H1 (cell line): ENCODE measurements around the gene VWF. TPM values are rescaled to one million over a fixed set of nuclear protein-coding genes. Genes with fewer than 3 reads are reported as not detected.

Experiments
- CTCF ChIA-PET: fragments of 300-600 bp; sonication (Branson Sonifier 250); formaldehyde crosslinking; loops from one replicate; lab custom pipeline; 2021; ENCODE audit not compliant: partially characterized antibody; lab: Charles Lee
- POLR2A ChIA-PET: fragments of 300-600 bp; sonication (Branson Sonifier 250); formaldehyde crosslinking; loops from one replicate; lab custom pipeline; 2021; ENCODE audit warnings: inconsistent platforms; ENCODE audit not compliant: partially characterized antibody; lab: Charles Lee
- DNase-seq, 2 experiments: peaks; one replicate each; pipeline versions ENCODE4 v3.0.0 to v3.0.0-alpha.2; 2010 to 2022; ENCODE audit warnings: low spot score in 2 of 2, low read depth in 1 of 2, mixed read lengths in 1 of 2
- FAIRE-seq: peaks from 2 replicates; lab custom pipeline; 2011; peaks lifted over from hg19 to GRCh38; lab: Jason Lieb, UNC
- H2AFZ ChIP-seq: 2 replicates; pipeline ENCODE4 v1.8.1; 2012; ENCODE audit warnings: low read length, inconsistent platforms
- H2AK5ac ChIP-seq: 2 replicates; pipeline ENCODE4 v1.6.1; 2013; ENCODE audit warnings: low read depth, low read length
- H2BK120ac ChIP-seq: replicated peaks from 2 replicates; pipeline ENCODE3; 2013; ENCODE audit warnings: low read depth, low read length, inconsistent platforms
- H2BK12ac ChIP-seq: 2 replicates; pipeline ENCODE4 v1.6.1; 2013; ENCODE audit warnings: low read depth, low read length
- H2BK15ac ChIP-seq: 2 replicates; pipeline ENCODE4 v1.6.1; 2013; ENCODE audit warnings: low read length
- H2BK20ac ChIP-seq: 2 replicates; pipeline ENCODE4 v1.6.1; 2013; ENCODE audit warnings: low read length
- H2BK5ac ChIP-seq: 2 replicates; pipeline ENCODE4 v1.6.1; 2013; ENCODE audit warnings: low read depth, low read length
- H3K14ac ChIP-seq: 2 replicates; pipeline ENCODE4 v1.6.1; 2013; ENCODE audit warnings: inconsistent platforms; ENCODE audit not compliant: insufficient read length
- H3K18ac ChIP-seq: 2 replicates; pipeline ENCODE4 v1.6.1; 2013; ENCODE audit warnings: low read length; ENCODE audit errors: extremely low read depth
- H3K23ac ChIP-seq: 2 replicates; pipeline ENCODE4 v1.6.1; 2013; ENCODE audit warnings: inconsistent platforms; ENCODE audit not compliant: insufficient read length
- H3K23me2 ChIP-seq: 2 replicates; pipeline ENCODE4 v1.6.1; 2013; ENCODE audit warnings: low read depth, low read length
- H3K27ac ChIP-seq: 2 replicates; pipeline ENCODE4 v1.6.1; 2011; ENCODE audit warnings: low read depth, low read length, inconsistent platforms
- H3K27me3 ChIP-seq, 4 experiments: replicated peaks in 1 of 4; 1 replicate in 1 of 4; 2 replicates in 3 of 4; pipeline versions ENCODE4 v1.6.1 to v1.8.1; 2011 to 2013; ENCODE audit warnings: low read length in 3 of 4, mild to moderate bottlenecking in 3 of 4, inconsistent platforms in 2 of 4, mixed read lengths in 2 of 4, moderate library complexity in 1 of 4; ENCODE audit not compliant: control insufficient read depth in 3 of 4, insufficient read depth in 3 of 4; ENCODE audit errors: extremely low read depth in 1 of 4
- H3K36me3 ChIP-seq, 4 experiments: 2 replicates each; pipeline versions ENCODE4 v1.6.1 to v1.8.1; 2011 to 2013; ENCODE audit warnings: mild to moderate bottlenecking in 4 of 4, low read length in 3 of 4, moderate library complexity in 2 of 4, control low read depth in 1 of 4, inconsistent platforms in 1 of 4; ENCODE audit not compliant: insufficient read depth in 4 of 4, control insufficient read depth in 2 of 4
- H3K4ac ChIP-seq: replicated peaks from 2 replicates; pipeline ENCODE3; 2013; ENCODE audit warnings: low read length, low read depth, mixed read lengths, inconsistent platforms; ENCODE audit not compliant: insufficient read length
- H3K4me1 ChIP-seq, 4 experiments: replicated peaks in 1 of 4; 1 replicate in 1 of 4; 2 replicates in 3 of 4; pipeline versions ENCODE4 v1.6.1 to v1.8.1; 2011 to 2013; ENCODE audit warnings: low read length in 3 of 4, inconsistent platforms in 2 of 4, mixed read lengths in 1 of 4; ENCODE audit not compliant: insufficient read depth in 4 of 4, control insufficient read depth in 3 of 4
- H3K4me2 ChIP-seq, 2 experiments: 2 replicates each; pipeline versions ENCODE4 v1.6.1 to v1.8.1; 2011 to 2013; ENCODE audit warnings: low read depth in 2 of 2, low read length in 2 of 2, control low read depth in 1 of 2, inconsistent platforms in 1 of 2, mild to moderate bottlenecking in 1 of 2; ENCODE audit not compliant: insufficient read depth in 1 of 2
- H3K4me3 ChIP-seq, 4 experiments: fragments of 200-600, 300-600 bp in 1 of 4; sonication (generic), shearing (Covaris generic), sonication (Bioruptor Twin) in 1 of 4; 2 replicates each; pipeline versions ENCODE4 v1.5.1 to v1.8.1; 2011 to 2016; ENCODE audit warnings: low read length in 4 of 4, low read depth in 3 of 4, control low read depth in 2 of 4, inconsistent platforms in 2 of 4, mild to moderate bottlenecking in 2 of 4, mixed read lengths in 1 of 4, moderate library complexity in 1 of 4; ENCODE audit not compliant: insufficient read depth in 2 of 4; ENCODE audit errors: extremely low read depth in 1 of 4
- H3K56ac ChIP-seq: replicated peaks from 2 replicates; pipeline ENCODE3; 2013; ENCODE audit warnings: low read depth, mild to moderate bottlenecking, mixed read lengths, low read length, inconsistent platforms; ENCODE audit not compliant: insufficient read length
- H3K79me1 ChIP-seq: 2 replicates; pipeline ENCODE4 v1.6.1; 2013; ENCODE audit warnings: low read depth, low read length, control low read depth
- H3K79me2 ChIP-seq, 2 experiments: 2 replicates each; pipeline versions ENCODE4 v1.6.1 to v1.8.1; 2012 to 2013; ENCODE audit warnings: low read length in 2 of 2, mild to moderate bottlenecking in 2 of 2, inconsistent platforms in 1 of 2; ENCODE audit not compliant: insufficient read depth in 2 of 2, control insufficient read depth in 1 of 2
- H3K9ac ChIP-seq, 4 experiments: replicated peaks in 1 of 4; 1 replicate in 1 of 4; 2 replicates in 3 of 4; pipeline versions ENCODE4 v1.6.1 to v1.8.1; 2011 to 2013; ENCODE audit warnings: low read depth in 3 of 4, low read length in 3 of 4, control low read depth in 2 of 4, mild to moderate bottlenecking in 2 of 4, moderate library complexity in 2 of 4, inconsistent platforms in 1 of 4; ENCODE audit errors: extremely low read depth in 1 of 4
- H3K9me3 ChIP-seq, 2 experiments: 2 replicates each; pipeline versions ENCODE4 v1.6.1 to v1.8.1; 2012 to 2013; ENCODE audit warnings: mild to moderate bottlenecking in 2 of 2, moderate library complexity in 2 of 2, control low read depth in 1 of 2, inconsistent platforms in 1 of 2, low read depth in 1 of 2, low read length in 1 of 2, mixed read lengths in 1 of 2; ENCODE audit not compliant: insufficient read depth in 2 of 2
- H4K20me1 ChIP-seq, 2 experiments: replicated peaks in 1 of 2; 2 replicates each; pipeline versions ENCODE3 to v1.8.1; 2011 to 2013; ENCODE audit warnings: inconsistent platforms in 2 of 2, low read length in 2 of 2, mild to moderate bottlenecking in 1 of 2; ENCODE audit not compliant: insufficient read depth in 2 of 2, control insufficient read depth in 1 of 2
- H4K5ac ChIP-seq: 2 replicates; pipeline ENCODE4 v1.6.1; 2013; ENCODE audit warnings: low read length, low read depth, mixed read lengths, inconsistent platforms; ENCODE audit not compliant: insufficient read length
- H4K8ac ChIP-seq: 2 replicates; pipeline ENCODE4 v1.8.0; 2013; ENCODE audit warnings: mild to moderate bottlenecking, moderate library complexity, low read length, inconsistent platforms; ENCODE audit not compliant: insufficient read depth; ENCODE audit errors: extremely low read depth
- H4K91ac ChIP-seq: replicated peaks from 2 replicates; pipeline ENCODE3; 2013; ENCODE audit warnings: low read length, mixed read lengths, inconsistent platforms; ENCODE audit not compliant: insufficient read length
- CBX5 ChIP-seq: fragments of 300-800, 300-1000 bp; sonication (generic); IDR thresholded peaks from 2 replicates; pipeline ENCODE4 v1.7.1; 2016; ENCODE audit warnings: antibody characterized with exemption, low read length, low read depth
- CHD2 ChIP-seq: IDR thresholded peaks from 2 replicates; pipeline ENCODE4 v1.6.1; 2012; ENCODE audit warnings: low read length, improper control_type of control experiment
- CTBP2 ChIP-seq: IDR thresholded peaks from 2 replicates; pipeline ENCODE4 v1.7.0; 2011; ENCODE audit warnings: borderline replicate concordance, mild to moderate bottlenecking, moderate library complexity, mixed read lengths, low read length; ENCODE audit not compliant: insufficient read depth, insufficient read length
- EZH2 ChIP-seq: fragments of 200-600 bp; sonication (generic); IDR thresholded peaks from 2 replicates; pipeline ENCODE4 v1.7.1; 2012; ENCODE audit warnings: low read depth, mild to moderate bottlenecking, moderate library complexity, low read length, inconsistent platforms; ENCODE audit not compliant: severe bottlenecking
- FOSL1 ChIP-seq: IDR thresholded peaks from 2 replicates; pipeline ENCODE4 v1.6.1; 2011; ENCODE audit warnings: mild to moderate bottlenecking, low read depth, low read length, moderate library complexity; ENCODE audit not compliant: insufficient read depth
- GABPA ChIP-seq: IDR thresholded peaks from 2 replicates; pipeline ENCODE4 v1.6.1; 2011; ENCODE audit warnings: mild to moderate bottlenecking, low read length, moderate library complexity, borderline replicate concordance; ENCODE audit not compliant: insufficient read depth
- HDAC2 ChIP-seq, 2 experiments: fragments of 300-600 bp in 1 of 2; sonication (generic) in 1 of 2; IDR thresholded peaks; 2 replicates each; pipeline ENCODE4 v1.6.1; 2011 to 2012; ENCODE audit warnings: low read depth in 2 of 2, low read length in 2 of 2, mild to moderate bottlenecking in 2 of 2, moderate library complexity in 2 of 2, borderline replicate concordance in 1 of 2, inconsistent platforms in 1 of 2
- JUND ChIP-seq: IDR thresholded peaks from 2 replicates; pipeline ENCODE4 v1.6.1; 2011; ENCODE audit warnings: mild to moderate bottlenecking, improper control_type of control experiment, low read length
- POLR2A ChIP-seq, 2 experiments: IDR thresholded peaks; 1 replicate in 1 of 2; 2 replicates in 1 of 2; pipeline ENCODE4 v1.6.1; 2011; ENCODE audit warnings: low read depth in 2 of 2, low read length in 2 of 2, mild to moderate bottlenecking in 2 of 2; ENCODE audit errors: control extremely low read depth in 1 of 2
- RAD21 ChIP-seq, 2 experiments: IDR thresholded peaks in 1 of 2; conservative IDR thresholded peaks in 1 of 2; 2 replicates each; pipeline ENCODE4 v1.6.1; 2011; ENCODE audit warnings: low read depth in 2 of 2, low read length in 2 of 2, improper control_type of control experiment in 1 of 2, inconsistent platforms in 1 of 2, mild to moderate bottlenecking in 1 of 2, moderate library complexity in 1 of 2
- RXRA ChIP-seq: IDR thresholded peaks from 2 replicates; pipeline ENCODE4 v1.6.1; 2011; ENCODE audit warnings: low read depth, mild to moderate bottlenecking, low read length, moderate library complexity; ENCODE audit not compliant: insufficient read depth
- SP2 ChIP-seq: IDR thresholded peaks from 2 replicates; pipeline ENCODE4 v1.6.1; 2012; ENCODE audit warnings: mild to moderate bottlenecking, low read length, inconsistent platforms
- SRF ChIP-seq: IDR thresholded peaks from 2 replicates; pipeline ENCODE4 v1.6.1; 2011; ENCODE audit warnings: mild to moderate bottlenecking, low read depth, low read length, moderate library complexity
- ZNF274 ChIP-seq: IDR thresholded peaks from 2 replicates; pipeline ENCODE4 v1.7.0; 2012; ENCODE audit warnings: low read length, borderline replicate concordance; ENCODE audit errors: extremely low read depth
- WGBS, 2 experiments: shearing (Covaris generic) in 1 of 2; methylation state at CpG; one replicate each; pipeline versions ENCODE4 v1.1.6 to v1.1.7; 2013 to 2015; ENCODE audit warnings: low lambda C conversion rate in 2 of 2, mixed read lengths in 2 of 2, inconsistent platforms in 1 of 2, low coverage in 1 of 2, missing lambda C conversion rate in 1 of 2; ENCODE audit not compliant: insufficient replicate concordance in 2 of 2, insufficient coverage in 1 of 2, insufficient read length in 1 of 2; ENCODE audit errors: extremely low coverage in 1 of 2, missing lambda C conversion rate in 1 of 2; 5-methylcytosine and 5-hydroxymethylcytosine counted together
- polyA plus RNA-seq, 7 experiments: library from polyadenylated mRNA; depleted of rRNA in 3 of 7; stranded (reverse) in 5 of 7; unstranded in 2 of 7; fragments of >200 nt in 5 of 7; fragments of 200-250 nt in 2 of 7; gene quantifications; 1 replicate in 5 of 7; 2 replicates in 1 of 7; 4 replicates in 1 of 7; pipeline versions ENCODE4 v1.2.1 to v1.2.3, GENCODE V29; 2011 to 2013; ENCODE audit warnings: missing spikeins in 2 of 7, mixed read lengths in 2 of 7
- total RNA-seq: library from RNA; stranded (reverse); fragmentation: NEBNext Ultra II Directional; extraction: Animal tissue kit (Norgen Biotek cat#: 25700); gene quantifications from 2 replicates; pipeline ENCODE4 v1.2.1, GENCODE V29; 2021

Gene VWF
- total and polyA plus RNA-seq, 2 of the 8 experiments (the other 6 are each of a cell fraction or from before 2014, with no cell fraction given) = 0.39 to 0.60 TPM

DNA sequence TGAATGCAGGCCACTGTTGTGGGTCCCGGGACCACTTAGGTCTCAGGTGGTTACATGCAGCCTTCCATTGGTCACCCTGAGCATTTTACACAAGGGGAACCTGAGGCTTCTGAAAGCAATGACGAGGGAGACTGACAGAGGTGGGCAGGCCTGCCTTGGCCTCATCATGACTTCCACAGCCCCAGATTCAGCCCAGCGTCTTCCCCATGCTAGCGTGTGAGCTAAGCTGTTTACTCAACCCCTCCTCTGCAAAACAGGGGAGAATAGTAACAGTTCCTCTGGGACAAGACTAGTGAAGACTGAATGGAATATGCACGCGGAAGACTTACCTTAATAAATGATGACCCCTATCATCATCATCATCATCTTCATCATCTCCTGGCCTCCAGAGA, 46.8 kb downstream of the VWF start:
- 93% methylated on average over 6 of the region's 6 CpGs; no CpG with 5 or more reads in 1 of the 2 experiments for WGBS, 2 experiments
- POLR2A ChIA-PET = no interaction called here
- TF ChIP-seq CHD2 = no peak
- TF ChIP-seq ZNF274 = no peak
- TF ChIP-seq JUND = no peak
- no peak for TF ChIP-seq SRF
- no peak for TF ChIP-seq RAD21 (IDR thresholded peaks at IDR 0.05 in 1 of 2, conservative IDR thresholded peaks at IDR 0.05 in 1 of 2; ENCODE audit: low read depth in 2 of 2, low read length in 2 of 2)
- TF ChIP-seq RXRA = no peak
- no peak for TF ChIP-seq CTBP2
- TF ChIP-seq SP2 = no peak
- no peak for TF ChIP-seq GABPA
- no peak for TF ChIP-seq FOSL1
- no peak for TF ChIP-seq EZH2
- no peak for TF ChIP-seq CBX5
- TF ChIP-seq HDAC2 (IDR thresholded peaks at IDR 0.05; ENCODE audit: borderline replicate concordance in 1 of 2, low read depth in 2 of 2, low read length in 2 of 2) = no peak
- no peak for TF ChIP-seq POLR2A (IDR thresholded peaks at IDR 0.05; ENCODE audit: control extremely low read depth in 1 of 2, low read depth in 2 of 2, low read length in 2 of 2)

More for the DNA sequence above, 46.8 kb downstream of the VWF start:
- Histone ChIP-seq H2BK20ac (no peak overlapping the region), H3K4ac (no peak overlapping the region), H3K79me2 (no peaks in the 10 kb centered on the region), H2BK15ac (no peak overlapping the region), H3K9me3 (no peaks in the 10 kb centered on the region), H3K36me3 (no peaks in the 10 kb centered on the region), H3K4me3 (no peak overlapping the region), H2AK5ac (0 out of 2 replicates have a peak overlapping the region, but pooled peaks have one; percentile 24), H4K8ac (no peak overlapping the region), H4K91ac (no peak overlapping the region), H4K5ac (no peak overlapping the region), H2AFZ (no peak overlapping the region), H3K4me1 (peaks cover 0 to 7% (median 4%) of the 10 kb centered on the region in 4 experiments; a peak in 1 of 7 replicates), H4K20me1 (no peaks in the 10 kb centered on the region), H3K18ac (no peak overlapping the region), H2BK12ac (peak overlapping the region; percentile 50; the same call in 1 of the 2 replicates), H3K56ac (no peak overlapping the region), H3K9ac (no peak overlapping the region), H3K4me2 (no peak overlapping the region), H3K27me3 (no peaks in the 10 kb centered on the region), H2BK5ac (no peak overlapping the region), H3K27ac (no peak overlapping the region), H2BK120ac (no peak overlapping the region), H3K14ac (no peak overlapping the region), H3K23ac (no peak overlapping the region), H3K79me1 (no peaks in the 10 kb centered on the region), H3K23me2 (no peaks in the 10 kb centered on the region)
- no peak for FAIRE-seq
- DNase-seq = no peak
- CTCF ChIA-PET = interaction anchor here (0.9 to 2.3 kb wide), 4 partner anchors 10 to 124 kb away, joined by 3 to 7 read pairs (median 4); no protein-coding TSS in a partner anchor
